Measurements from ENCODE around the gene SLC45A1. TPM values are rescaled to one million over a fixed set of nuclear protein-coding genes. Genes with fewer than 3 reads are reported as not detected.

Gene SLC45A1
- total and polyA plus RNA-seq, 2 of the 4 experiments (the other 2 are of a cell fraction), result 0.72 to 3.9 TPM

DNA sequence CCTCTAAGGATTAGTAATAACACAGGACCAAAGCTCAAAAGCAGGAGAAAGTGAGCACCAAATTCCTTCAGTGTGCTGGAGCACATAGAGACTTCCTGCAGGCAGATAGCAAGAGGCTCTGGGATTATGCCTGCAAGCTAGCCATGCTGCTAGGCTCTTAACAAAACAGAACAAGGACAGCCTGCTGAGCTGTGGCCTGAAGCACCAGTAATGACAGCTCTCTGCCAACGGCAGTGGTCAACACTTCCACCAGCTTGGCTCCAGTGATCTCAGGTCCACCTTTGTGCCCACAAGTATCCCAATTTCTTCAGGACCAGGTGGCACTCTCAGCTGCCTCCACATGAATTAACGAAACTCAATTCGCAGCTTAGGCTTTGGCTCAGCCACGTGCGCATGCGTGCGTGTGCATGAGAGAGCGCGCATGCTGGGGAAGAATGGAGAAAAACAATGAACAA lies 64.2 kb downstream of the SLC45A1 start:
- Histone ChIP-seq H3K56ac (ENCODE audit: extremely low read depth, insufficient read depth, low read length) (no peak overlapping the region), H3K4ac (ENCODE audit: low read depth, low read length) (no peak overlapping the region), H3K9me1 (ENCODE audit: insufficient read depth, low read length) (peaks cover 54% of the 10 kb centered on the region), H2AFZ (replicated peaks; ENCODE audit: low read length, poor library complexity) (no peak overlapping the region), H2AK9ac (replicated peaks; ENCODE audit: low read depth, low read length, poor library complexity) (no peak overlapping the region), H2BK120ac (ENCODE audit: low read depth, low read length) (no peak overlapping the region), H2BK15ac (ENCODE audit: low read depth, low read length) (no peak overlapping the region), H3K4me2 (ENCODE audit: low read depth, low read length) (no peak overlapping the region), H3K27me3 (ENCODE audit: control insufficient read depth, insufficient read depth, low read length) (no peaks in the 10 kb centered on the region), H2BK5ac (ENCODE audit: low read depth, low read length, poor library complexity, severe bottlenecking) (no peak overlapping the region), H3K79me1 (ENCODE audit: low read depth in 1 of 2, low read length in 2 of 2) (peaks cover 53 to 89% of the 10 kb centered on the region in 2 experiments), H4K8ac (ENCODE audit: low read depth in 2 of 2, low read length in 2 of 2) (0 out of 4 replicates have a peak overlapping the region, but pooled peaks of 1 of the 2 experiments have one; percentile 17), H3K27ac (ENCODE audit: insufficient read depth, low read length) (peak overlapping the region; percentile 4; the same call in 1 of the 2 replicates), H3K36me3 (ENCODE audit: control insufficient read depth, insufficient read depth, low read length) (peaks cover 53% of the 10 kb centered on the region), H3K9ac (ENCODE audit: low read depth, low read length) (no peak overlapping the region), H4K20me1 (ENCODE audit: insufficient read depth, low read length) (peaks cover 74% of the 10 kb centered on the region), H3K23ac (ENCODE audit: low read depth, low read length) (0 out of 2 replicates have a peak overlapping the region, but pooled peaks have one; percentile 5), H3K9me3 (ENCODE audit: control insufficient read depth, insufficient read depth, low read length) (no peaks in the 10 kb centered on the region), H3K4me1 (ENCODE audit: control insufficient read depth, insufficient read depth, low read length) (peaks cover 39% of the 10 kb centered on the region), H2AK5ac (ENCODE audit: low read depth, low read length) (no peak overlapping the region; the same call in 1 of the 2 replicates), H3K18ac (ENCODE audit: low read depth, low read length) (no peak overlapping the region), H3K14ac (replicated peaks; ENCODE audit: low read depth, low read length) (no peak overlapping the region), H4K5ac (ENCODE audit: low read depth, low read length) (no peak overlapping the region), H2BK20ac (ENCODE audit: low read depth, low read length) (no peak overlapping the region), H3K4me3 (ENCODE audit: insufficient read depth, low read depth, low read length) (no peak overlapping the region), H4K91ac (ENCODE audit: insufficient read depth, low read depth, low read length) (no peak overlapping the region)
- dilution Hi-C loops (cut with HindIII; ENCODE audit: low sequenced_read_pairs, unreplicated experiment) (no loop called here), in situ Hi-C loops (cut with MboI; ENCODE audit: low sequenced_read_pairs) (no loop called here), intact Hi-C loops (cut with micrococcal nuclease) (no loop called here)
- ChIA-PET POLR2A (ENCODE audit: unreplicated experiment) (no interaction called here), CTCF (interaction anchor here (0.7 kb wide), 1 partner anchor 412 kb away, joined by 4 read pairs; no protein-coding TSS in a partner anchor)
- TF ChIP-seq CEBPB (IDR thresholded peaks at IDR 0.05; ENCODE audit: low read depth, low read length) (no peak), MAFK (IDR thresholded peaks at IDR 0.05; ENCODE audit: low read depth, low read length) (no peak), RCOR1 (IDR thresholded peaks at IDR 0.05; ENCODE audit: insufficient replicate concordance, low read length) (no peak), MXI1 (IDR thresholded peaks at IDR 0.05; ENCODE audit: borderline replicate concordance, low read depth, low read length) (no peak), NFE2L2 (IDR thresholded peaks at IDR 0.05; ENCODE audit: low read depth, low read length) (no peak), RAD21 (IDR thresholded peaks at IDR 0.05; ENCODE audit: low read length) (no peak), POLR2A (IDR thresholded peaks at IDR 0.05; ENCODE audit: low read depth, low read length) (no peak), SMC3 (IDR thresholded peaks at IDR 0.05; ENCODE audit: low read depth, low read length) (no peak), CHD1 (IDR thresholded peaks at IDR 0.05; ENCODE audit: low read depth, low read length) (no peak), BHLHE40 (IDR thresholded peaks at IDR 0.05; ENCODE audit: low read depth, low read length) (no peak), FOS (IDR thresholded peaks at IDR 0.05; ENCODE audit: low read depth, low read length) (no peak), RFX5 (IDR thresholded peaks at IDR 0.05; ENCODE audit: low read depth, low read length) (no peak), MAZ (IDR thresholded peaks at IDR 0.05; ENCODE audit: borderline replicate concordance, low read depth, low read length) (no peak)
- TF ChIP-seq, protein P1, sequence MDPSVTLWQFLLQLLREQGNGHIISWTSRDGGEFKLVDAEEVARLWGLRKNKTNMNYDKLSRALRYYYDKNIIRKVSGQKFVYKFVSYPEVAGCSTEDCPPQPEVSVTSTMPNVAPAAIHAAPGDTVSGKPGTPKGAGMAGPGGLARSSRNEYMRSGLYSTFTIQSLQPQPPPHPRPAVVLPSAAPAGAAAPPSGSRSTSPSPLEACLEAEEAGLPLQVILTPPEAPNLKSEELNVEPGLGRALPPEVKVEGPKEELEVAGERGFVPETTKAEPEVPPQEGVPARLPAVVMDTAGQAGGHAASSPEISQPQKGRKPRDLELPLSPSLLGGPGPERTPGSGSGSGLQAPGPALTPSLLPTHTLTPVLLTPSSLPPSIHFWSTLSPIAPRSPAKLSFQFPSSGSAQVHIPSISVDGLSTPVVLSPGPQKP (IDR thresholded peaks at IDR 0.05; ENCODE audit: borderline replicate concordance, low read depth, low read length), result no peak
- TF ChIP-seq, protein P2, sequence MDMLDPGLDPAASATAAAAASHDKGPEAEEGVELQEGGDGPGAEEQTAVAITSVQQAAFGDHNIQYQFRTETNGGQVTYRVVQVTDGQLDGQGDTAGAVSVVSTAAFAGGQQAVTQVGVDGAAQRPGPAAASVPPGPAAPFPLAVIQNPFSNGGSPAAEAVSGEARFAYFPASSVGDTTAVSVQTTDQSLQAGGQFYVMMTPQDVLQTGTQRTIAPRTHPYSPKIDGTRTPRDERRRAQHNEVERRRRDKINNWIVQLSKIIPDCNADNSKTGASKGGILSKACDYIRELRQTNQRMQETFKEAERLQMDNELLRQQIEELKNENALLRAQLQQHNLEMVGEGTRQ (IDR thresholded peaks at IDR 0.05; ENCODE audit: low read depth, low read length), result no peak
- TF ChIP-seq, protein P3, sequence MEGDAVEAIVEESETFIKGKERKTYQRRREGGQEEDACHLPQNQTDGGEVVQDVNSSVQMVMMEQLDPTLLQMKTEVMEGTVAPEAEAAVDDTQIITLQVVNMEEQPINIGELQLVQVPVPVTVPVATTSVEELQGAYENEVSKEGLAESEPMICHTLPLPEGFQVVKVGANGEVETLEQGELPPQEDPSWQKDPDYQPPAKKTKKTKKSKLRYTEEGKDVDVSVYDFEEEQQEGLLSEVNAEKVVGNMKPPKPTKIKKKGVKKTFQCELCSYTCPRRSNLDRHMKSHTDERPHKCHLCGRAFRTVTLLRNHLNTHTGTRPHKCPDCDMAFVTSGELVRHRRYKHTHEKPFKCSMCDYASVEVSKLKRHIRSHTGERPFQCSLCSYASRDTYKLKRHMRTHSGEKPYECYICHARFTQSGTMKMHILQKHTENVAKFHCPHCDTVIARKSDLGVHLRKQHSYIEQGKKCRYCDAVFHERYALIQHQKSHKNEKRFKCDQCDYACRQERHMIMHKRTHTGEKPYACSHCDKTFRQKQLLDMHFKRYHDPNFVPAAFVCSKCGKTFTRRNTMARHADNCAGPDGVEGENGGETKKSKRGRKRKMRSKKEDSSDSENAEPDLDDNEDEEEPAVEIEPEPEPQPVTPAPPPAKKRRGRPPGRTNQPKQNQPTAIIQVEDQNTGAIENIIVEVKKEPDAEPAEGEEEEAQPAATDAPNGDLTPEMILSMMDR (conservative IDR thresholded peaks at IDR 0.05; ENCODE audit: low read depth, low read length), result no peak
- no peak for DNase-seq
- BruUV-seq (replicated peaks), result no TSS peak
- WGBS, 2 experiments (ENCODE audit: extremely low coverage in 2 of 2, insufficient read length in 1 of 2), result 73% methylated on average over 3 of the region's 9 CpGs; no CpG with 5 or more reads in 1 of the 2 experiments
- no peak for ATAC-seq (ENCODE audit: low read depth)

Data from IMR-90 (cell line).